NCI-H2227 treated with DMSO at 0.1 percent for 48 hours (cell line): ENCODE data around the gene USP16.

Experiments used
- DNase-seq: peaks from one replicate; lab custom pipeline; 2025; lab: John Stamatoyannopoulos, UW

Gene USP16

GRCh38 chr21:29033871-29034270, 9.4 kb downstream of the USP16 start:
- no peak for DNase-seq

- no peak for DNase-seq
Observed at GRCh38 chr21:29034678-29035077, 10.2 kb downstream of the USP16 start.

- DNase-seq = no peak
Observed at GRCh38 chr21:29052224-29052623, 27.8 kb downstream of the USP16 start.

- no peak for DNase-seq
Observed at GRCh38 chr21:29053011-29053553, 28.6 kb downstream of the USP16 start.

- DNase-seq = no peak
Observed at GRCh38 chr21:29053656-29054055, 29.2 kb downstream of the USP16 start.

- DNase-seq = no peak
Observed at GRCh38 chr21:29055080-29055479, 30.6 kb downstream of the USP16 start.

GRCh38 chr21:29056005-29056404, 31.5 kb downstream of the USP16 start:
- DNase-seq = no peak

GRCh38 chr21:29056538-29057050, 32.1 kb downstream of the USP16 start:
- no peak for DNase-seq

- no peak for DNase-seq
Observed at GRCh38 chr21:29064850-29065481, 40.5 kb downstream of the USP16 start.

- DNase-seq = no peak
Observed at GRCh38 chr21:29072873-29073221, 48.4 kb downstream of the USP16 start.

- peak; percentile 97 for DNase-seq
Observed at GRCh38 chr21:29073222-29074006, 48.9 kb downstream of the USP16 start, which contains the start of gene CCT8. Gene CCT8 (minus strand): TSS chr21:29073648. CDS start chr21:29073590, 58 bp downstream.

- DNase-seq = no peak
Observed at GRCh38 chr21:29074007-29074376, 49.5 kb downstream of the USP16 start.

- no peak for DNase-seq
Observed at GRCh38 chr21:29074783-29075182, 50.3 kb downstream of the USP16 start.

GRCh38 chr21:29075706-29076466, 51.4 kb downstream of the USP16 start:
- no peak for DNase-seq

GRCh38 chr21:29076731-29077640, 52.5 kb downstream of the USP16 start:
- peak; percentile 77 for DNase-seq

GRCh38 chr21:29077651-29078090, 53.2 kb downstream of the USP16 start:
- peak; percentile 58 for DNase-seq

GRCh38 chr21:29078869-29079767, 54.6 kb downstream of the USP16 start:
- DNase-seq = no peak

GRCh38 chr21:29080454-29080941, 56.0 kb downstream of the USP16 start:
- no peak for DNase-seq

- no peak for DNase-seq
Observed at GRCh38 chr21:29082046-29082815, 57.8 kb downstream of the USP16 start.
